AG09309 (cell line): Measurements from ENCODE around the gene RNF222.
"Not testable (repeated sequence)": the region's sequence is repeated elsewhere in the genome, so short reads cannot be mapped to it uniquely, and the experiment has no call there.

Experiments used
- DNase-seq: peaks from one replicate; pipeline ENCODE4 v3.0.0-alpha.2; 2010; ENCODE audit warnings: low read depth
- H3K4me3 ChIP-seq: 2 replicates; pipeline ENCODE4 v1.5.1; 2011; ENCODE audit warnings: mild to moderate bottlenecking, low read depth, low read length, moderate library complexity; ENCODE audit not compliant: control insufficient read depth
- TF ChIP-seq, protein P1 (sequence below): IDR thresholded peaks from 2 replicates; pipeline ENCODE4 v1.5.1; 2011; ENCODE audit warnings: mild to moderate bottlenecking, low read depth, low read length, inconsistent platforms; ENCODE audit not compliant: insufficient read depth, control insufficient read depth; ENCODE audit errors: missing control alignments

Gene RNF222

GRCh38 chr17:8406174-8406573 is 8.5 kb upstream of the RNF222 start:
- no peak overlapping the region for H3K4me3 ChIP-seq
- no peak for DNase-seq
- TF ChIP-seq, protein P1, sequence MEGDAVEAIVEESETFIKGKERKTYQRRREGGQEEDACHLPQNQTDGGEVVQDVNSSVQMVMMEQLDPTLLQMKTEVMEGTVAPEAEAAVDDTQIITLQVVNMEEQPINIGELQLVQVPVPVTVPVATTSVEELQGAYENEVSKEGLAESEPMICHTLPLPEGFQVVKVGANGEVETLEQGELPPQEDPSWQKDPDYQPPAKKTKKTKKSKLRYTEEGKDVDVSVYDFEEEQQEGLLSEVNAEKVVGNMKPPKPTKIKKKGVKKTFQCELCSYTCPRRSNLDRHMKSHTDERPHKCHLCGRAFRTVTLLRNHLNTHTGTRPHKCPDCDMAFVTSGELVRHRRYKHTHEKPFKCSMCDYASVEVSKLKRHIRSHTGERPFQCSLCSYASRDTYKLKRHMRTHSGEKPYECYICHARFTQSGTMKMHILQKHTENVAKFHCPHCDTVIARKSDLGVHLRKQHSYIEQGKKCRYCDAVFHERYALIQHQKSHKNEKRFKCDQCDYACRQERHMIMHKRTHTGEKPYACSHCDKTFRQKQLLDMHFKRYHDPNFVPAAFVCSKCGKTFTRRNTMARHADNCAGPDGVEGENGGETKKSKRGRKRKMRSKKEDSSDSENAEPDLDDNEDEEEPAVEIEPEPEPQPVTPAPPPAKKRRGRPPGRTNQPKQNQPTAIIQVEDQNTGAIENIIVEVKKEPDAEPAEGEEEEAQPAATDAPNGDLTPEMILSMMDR, result no peak

GRCh38 chr17:8405499-8406016 is 7.9 kb upstream of the RNF222 start:
- TF ChIP-seq, protein P1, result no peak
- no peak overlapping the region for H3K4me3 ChIP-seq
- DNase-seq, result no peak

DNA sequence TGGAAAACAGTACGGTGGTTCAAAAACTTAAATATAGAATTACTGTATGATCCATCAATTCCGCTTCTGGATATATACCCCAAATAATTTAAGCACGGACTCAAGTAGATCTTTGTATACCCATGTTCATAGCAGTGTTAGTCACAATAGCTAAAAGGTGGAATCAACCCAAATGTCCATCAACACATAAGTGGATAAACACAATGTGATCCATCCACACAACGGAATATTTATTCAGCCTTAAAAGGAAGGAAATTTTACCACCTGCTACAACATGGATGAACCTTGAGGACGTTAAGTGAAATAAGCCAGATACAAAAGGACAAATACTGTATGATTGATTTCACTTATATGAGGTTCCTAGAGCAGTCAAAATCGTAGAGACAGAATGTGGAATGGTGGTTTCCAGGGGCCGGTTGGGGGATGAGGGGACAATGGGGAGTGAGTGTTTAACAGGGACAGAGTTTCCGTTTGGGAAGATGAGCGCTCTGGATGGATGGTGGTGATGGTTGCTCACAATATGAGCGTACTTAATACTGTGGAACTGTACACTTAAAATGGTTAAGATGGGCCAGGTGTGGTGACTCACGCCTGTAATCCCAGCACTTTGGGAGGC is 5.4 kb upstream of the RNF222 start:
- TF ChIP-seq, protein P1, result no peak
- H3K4me3 ChIP-seq, result no peak overlapping the region
- DNase-seq, result no peak

DNA sequence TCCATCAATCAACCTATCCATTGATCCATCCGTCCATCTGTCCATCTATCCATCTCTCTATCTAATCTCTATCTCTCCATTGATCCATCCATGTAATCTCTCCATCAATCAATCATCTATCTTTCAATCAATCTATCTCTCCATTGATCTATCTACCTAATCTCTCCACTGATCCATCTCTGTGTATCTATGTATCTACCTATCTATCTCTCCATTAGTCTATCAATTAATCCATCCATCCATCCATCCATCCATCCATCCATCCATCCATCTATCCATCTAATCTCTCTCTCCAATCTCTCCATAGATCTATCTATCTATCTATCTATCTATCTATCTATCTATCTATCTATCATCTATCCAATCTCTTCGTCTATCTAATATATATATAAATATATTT is 3.5 kb upstream of the RNF222 start:
- H3K4me3 ChIP-seq, result no peak overlapping the region
- TF ChIP-seq, protein P1, result no peak
- DNase-seq, result no peak

DNA sequence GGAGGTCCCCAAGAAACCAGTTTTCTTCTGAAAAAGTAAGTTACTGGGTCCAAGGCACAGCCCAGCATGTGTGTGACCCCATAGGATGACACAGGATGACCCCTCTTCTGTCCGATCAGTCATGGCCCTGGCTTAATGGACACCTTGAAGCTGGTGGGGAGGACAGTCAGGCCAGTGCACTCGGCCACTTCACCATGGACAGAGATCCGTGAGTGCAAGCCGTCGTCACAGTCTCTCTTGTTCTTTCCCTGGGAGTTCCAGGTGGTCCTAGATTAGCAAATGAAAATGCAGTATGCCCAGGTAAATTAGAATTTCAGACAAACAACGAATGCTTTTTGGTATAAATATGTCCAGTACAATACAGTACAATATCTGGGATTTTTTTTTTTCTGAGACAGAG is 1.4 kb upstream of the RNF222 start:
- TF ChIP-seq, protein P1, result no peak
- no peak overlapping the region for H3K4me3 ChIP-seq
- DNase-seq, result no peak

- DNase-seq, H3K4me3 ChIP-seq: not testable (repeated sequence)
Measured at GRCh38 chr17:8394497-8394896, 3.1 kb downstream of the RNF222 start.

- TF ChIP-seq, protein P1, result no peak
- no peak for DNase-seq
- H3K4me3 ChIP-seq, result no peak overlapping the region
Measured at GRCh38 chr17:8393470-8394231, 4.0 kb downstream of the RNF222 start.
